H7 (cell line): ENCODE measurements around the gene ARHGAP30. TPM values are rescaled to one million over a fixed set of nuclear protein-coding genes. Genes with fewer than 3 reads are reported as not detected.
"Not testable (repeated sequence)": the region's sequence is repeated elsewhere in the genome, so short reads cannot be mapped to it uniquely, and the experiment has no call there.

Experiments used
- DNase-seq: peaks from one replicate; pipeline ENCODE4 v3.0.0; 2012
- H3K27me3 ChIP-seq: 2 replicates; pipeline ENCODE4 v1.6.0; 2011; ENCODE audit warnings: mild to moderate bottlenecking, low read length; ENCODE audit not compliant: control insufficient read depth, insufficient read depth
- H3K36me3 ChIP-seq: replicated peaks from 2 replicates; pipeline ENCODE4 v1.5.1; 2011; ENCODE audit warnings: low read length; ENCODE audit not compliant: control insufficient read depth, insufficient read depth
- H3K4me3 ChIP-seq: 2 replicates; pipeline ENCODE4 v1.5.1; 2011; ENCODE audit warnings: low read depth, mild to moderate bottlenecking, control low read depth, low read length, moderate library complexity; ENCODE audit not compliant: insufficient read depth
- total RNA-seq: library from RNA; depleted of rRNA; stranded (reverse); fragments of >200 nt; shearing (Covaris generic); gene quantifications from 2 replicates; pipeline ENCODE4 v1.2.3, GENCODE V29; 2014; rRNA removed

Gene ARHGAP30
- total RNA-seq: 0.11 TPM in 1 of 2 replicates, not detected in the other

GRCh38 chr1:161069731-161070270, at the start of gene ARHGAP30:
ARHGAP30 (minus strand) TSS chr1:161069891; CDS start chr1:161069624, 267 bp downstream.
- Histone ChIP-seq H3K4me3 (no peak within 1 kb of the TSS), H3K27me3 (no peaks in the 10 kb centered on the region; the same call in 1 of the 2 replicates), H3K36me3 (no peaks in the 10 kb centered on the region)
- DNase-seq: no peak

GRCh38 chr1:161117759-161118581, 48.3 kb upstream of the ARHGAP30 start, which contains the start of the genes NIT1 and PFDN2:
NIT1 (plus strand) TSS chr1:161118105; CDS start chr1:161118177, 72 bp downstream.
PFDN2 (minus strand) TSS chr1:161118037; CDS start chr1:161118026, 11 bp downstream.
- DNase-seq: peak; percentile 96
- Histone ChIP-seq H3K27me3 (no peaks in the 10 kb centered on the region), H3K4me3 (peak within 1 kb of the TSS; percentile 91), H3K36me3 (peaks cover 27% of the 10 kb centered on the region)

- DNase-seq, H3K36me3 ChIP-seq, H3K4me3 ChIP-seq, H3K27me3 ChIP-seq: not testable (repeated sequence)
Measured at GRCh38 chr1:161115961-161116360, 46.3 kb upstream of the ARHGAP30 start.

GRCh38 chr1:161115132-161115711, 45.5 kb upstream of the ARHGAP30 start:
- DNase-seq: no peak
- Histone ChIP-seq H3K4me3 (no peak overlapping the region), H3K27me3 (no peaks in the 10 kb centered on the region), H3K36me3 (peaks cover 6% of the 10 kb centered on the region)

GRCh38 chr1:161114556-161114955, 44.9 kb upstream of the ARHGAP30 start:
- Histone ChIP-seq H3K27me3 (no peaks in the 10 kb centered on the region), H3K4me3 (no peak overlapping the region), H3K36me3 (no peaks in the 10 kb centered on the region; the same call in 1 of the 2 replicates)
- DNase-seq: no peak

GRCh38 chr1:161113915-161114314, 44.2 kb upstream of the ARHGAP30 start:
- no peak for DNase-seq
- H3K36me3 ChIP-seq: no peaks in the 10 kb centered on the region; the same call in 1 of the 2 replicates
- H3K4me3 ChIP-seq: no peak overlapping the region
- H3K27me3 ChIP-seq: no peaks in the 10 kb centered on the region

GRCh38 chr1:161111527-161111926, 41.8 kb upstream of the ARHGAP30 start:
- Histone ChIP-seq H3K4me3 (no peak overlapping the region), H3K27me3 (no peaks in the 10 kb centered on the region), H3K36me3 (no peaks in the 10 kb centered on the region; the same call in 1 of the 2 replicates)
- DNase-seq: no peak

- no peak for DNase-seq
- Histone ChIP-seq H3K4me3 (no peak overlapping the region), H3K27me3 (no peaks in the 10 kb centered on the region), H3K36me3 (no peaks in the 10 kb centered on the region; the same call in 1 of the 2 replicates)
Measured at GRCh38 chr1:161111117-161111516, 41.4 kb upstream of the ARHGAP30 start.

GRCh38 chr1:161106431-161106830, 36.7 kb upstream of the ARHGAP30 start:
- no peaks in the 10 kb centered on the region for H3K27me3 ChIP-seq
- no peak overlapping the region for H3K4me3 ChIP-seq
- no peak for DNase-seq
- H3K36me3 ChIP-seq: peaks cover 7% of the 10 kb centered on the region

GRCh38 chr1:161100556-161100955, 30.9 kb upstream of the ARHGAP30 start:
- peaks cover 10% of the 10 kb centered on the region for H3K36me3 ChIP-seq
- peaks cover 1% of the 10 kb centered on the region; the same call in 1 of the 2 replicates for H3K27me3 ChIP-seq
- no peak for DNase-seq
- no peak overlapping the region for H3K4me3 ChIP-seq

GRCh38 chr1:161099090-161099802, 29.6 kb upstream of the ARHGAP30 start:
- DNase-seq: no peak

GRCh38 chr1:161098210-161099068, 28.7 kb upstream of the ARHGAP30 start, which contains the start of gene KLHDC9:
KLHDC9 (plus strand) TSS chr1:161098361; CDS start chr1:161098536, 175 bp downstream.
- Histone ChIP-seq H3K36me3 (peaks cover 10% of the 10 kb centered on the region), H3K27me3 (peaks cover 1% of the 10 kb centered on the region; the same call in 1 of the 2 replicates), H3K4me3 (peak within 1 kb of the TSS; percentile 93)
- DNase-seq: peak; percentile 97

More at GRCh38 chr1:161099090-161099802, 29.6 kb upstream of the ARHGAP30 start:
- Histone ChIP-seq H3K27me3 (peaks cover 1% of the 10 kb centered on the region; the same call in 1 of the 2 replicates), H3K36me3 (peaks cover 10% of the 10 kb centered on the region), H3K4me3 (peak overlapping the region; percentile 93)

- H3K36me3 ChIP-seq: peaks cover 4% of the 10 kb centered on the region
- DNase-seq: peak; percentile 11
- H3K4me3 ChIP-seq: no peak overlapping the region
- peaks cover 1% of the 10 kb centered on the region; the same call in 1 of the 2 replicates for H3K27me3 ChIP-seq
Measured at GRCh38 chr1:161096530-161096929, 26.8 kb upstream of the ARHGAP30 start.
